22Rv1 (cell line): ENCODE data around the gene ISYNA1.

Experiments used
- H3K27ac ChIP-seq: fragments of 450-650 bp; 2 replicates; pipeline ENCODE4 v1.5.1; 2017
- CTCF ChIP-seq: fragments of 450-650 bp; IDR thresholded peaks from 2 replicates; pipeline ENCODE4 v1.5.1; 2017; ENCODE audit warnings: mild to moderate bottlenecking
- ZFX ChIP-seq: fragments of 450-650 bp; IDR thresholded peaks from 2 replicates; pipeline ENCODE4 v1.6.1; 2017; ENCODE audit warnings: antibody characterized with exemption, borderline replicate concordance

ISYNA1 gene

GRCh38 chr19:18473003-18473705, 35.2 kb upstream of the ISYNA1 start:
- no peak overlapping the region for H3K27ac ChIP-seq
- TF ChIP-seq ZFX: no peak
- no peak for TF ChIP-seq CTCF

GRCh38 chr19:18470787-18471186, 32.9 kb upstream of the ISYNA1 start:
- TF ChIP-seq ZFX: no peak
- TF ChIP-seq CTCF: no peak
- no peak overlapping the region for H3K27ac ChIP-seq

GRCh38 chr19:18469069-18469846, 31.3 kb upstream of the ISYNA1 start:
- H3K27ac ChIP-seq: no peak overlapping the region
- TF ChIP-seq CTCF (peak; percentile 90), ZFX (no peak)

GRCh38 chr19:18468517-18468916, 30.6 kb upstream of the ISYNA1 start:
- H3K27ac ChIP-seq: no peak overlapping the region
- TF ChIP-seq ZFX (no peak), CTCF (no peak)

GRCh38 chr19:18467978-18468377, 30.0 kb upstream of the ISYNA1 start:
- H3K27ac ChIP-seq: no peak overlapping the region
- no peak for TF ChIP-seq CTCF
- no peak for TF ChIP-seq ZFX

- no peak for TF ChIP-seq ZFX
- TF ChIP-seq CTCF: no peak
- H3K27ac ChIP-seq: no peak overlapping the region
These were observed 28.4 kb upstream of the ISYNA1 start for GRCh38 chr19:18466354-18466753.

- no peak for TF ChIP-seq CTCF
- TF ChIP-seq ZFX: no peak
- no peak overlapping the region for H3K27ac ChIP-seq
These were observed 28.0 kb upstream of the ISYNA1 start for GRCh38 chr19:18465964-18466339.
